T-helper 9 cell (primary cell): ENCODE data around the gene TP63.
"Not testable (repeated sequence)": the region's sequence is repeated elsewhere in the genome, so short reads cannot be mapped to it uniquely, and the experiment has no call there.

Experiments used
- DNase-seq: peaks from one replicate; pipeline ENCODE4 v3.0.0-alpha.2; 2020

Gene TP63

DNA sequence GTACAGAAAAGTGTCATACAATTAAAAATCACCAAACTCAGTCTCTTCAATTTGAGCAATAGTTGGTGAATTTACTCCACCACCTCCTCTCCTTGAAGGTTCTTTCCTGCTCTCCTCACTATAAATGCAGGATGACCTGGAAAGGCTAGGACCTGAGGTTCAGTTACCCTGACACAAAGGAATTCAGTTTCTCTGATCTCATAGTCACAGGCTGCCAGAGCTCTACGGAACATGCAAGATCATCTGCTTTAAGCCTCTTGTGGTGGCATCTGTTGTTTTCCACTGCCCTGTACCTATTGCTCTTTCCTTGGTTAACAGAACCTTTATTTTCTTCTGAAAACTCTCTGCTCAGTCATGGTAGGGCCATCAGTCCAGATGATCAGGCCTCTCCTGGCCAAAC lies 4.9 kb upstream of the TP63 start:
- DNase-seq: no peak

- DNase-seq: no peak
These were observed 1.3 kb upstream of the TP63 start for GRCh38 chr3:189629803-189630455.

DNA sequence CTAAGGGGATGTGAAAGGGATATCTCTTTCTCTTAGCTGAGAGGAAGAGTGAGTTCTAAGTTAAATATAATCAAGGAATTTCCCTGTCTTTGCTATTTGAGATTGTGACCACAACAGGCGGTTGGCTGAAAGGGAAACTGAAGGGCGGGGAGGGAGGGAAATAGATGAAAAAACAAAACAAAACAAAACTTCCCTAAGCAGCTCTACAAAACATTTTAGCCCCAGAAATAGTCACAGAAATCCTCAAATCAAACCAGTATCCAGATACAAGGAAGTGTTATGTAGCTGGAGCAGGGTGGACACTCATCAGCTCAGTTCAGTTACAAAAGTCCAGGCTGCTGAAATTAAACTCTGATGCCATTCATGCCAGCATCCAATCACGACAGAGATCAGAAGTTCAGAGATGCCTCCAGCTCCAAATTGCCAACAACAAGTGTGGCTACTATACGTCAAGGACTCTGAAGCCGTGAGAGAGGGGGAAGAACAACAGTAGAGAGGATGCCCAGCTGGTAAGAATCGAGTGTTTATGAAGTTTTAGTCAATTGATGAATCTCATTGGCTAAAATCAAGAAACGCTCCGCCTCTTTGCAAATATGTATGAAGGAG lies 319 bp upstream of the TP63 start:
- no peak for DNase-seq

DNA sequence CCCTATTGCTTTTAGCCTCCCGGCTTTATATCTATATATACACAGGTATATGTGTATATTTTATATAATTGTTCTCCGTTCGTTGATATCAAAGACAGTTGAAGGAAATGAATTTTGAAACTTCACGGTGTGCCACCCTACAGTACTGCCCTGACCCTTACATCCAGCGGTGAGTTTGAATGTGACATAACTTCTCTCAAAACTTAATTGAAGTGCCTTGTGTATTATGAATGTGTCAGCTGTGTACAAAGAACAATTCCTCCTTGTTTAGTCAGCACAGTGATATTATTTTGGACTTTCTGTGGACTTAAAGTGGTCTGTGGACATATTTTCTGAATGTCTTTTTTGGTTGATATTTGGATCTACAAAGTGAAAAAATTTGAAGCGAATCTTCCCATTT lies 220 bp downstream of the TP63 start:
- DNase-seq: no peak

DNA sequence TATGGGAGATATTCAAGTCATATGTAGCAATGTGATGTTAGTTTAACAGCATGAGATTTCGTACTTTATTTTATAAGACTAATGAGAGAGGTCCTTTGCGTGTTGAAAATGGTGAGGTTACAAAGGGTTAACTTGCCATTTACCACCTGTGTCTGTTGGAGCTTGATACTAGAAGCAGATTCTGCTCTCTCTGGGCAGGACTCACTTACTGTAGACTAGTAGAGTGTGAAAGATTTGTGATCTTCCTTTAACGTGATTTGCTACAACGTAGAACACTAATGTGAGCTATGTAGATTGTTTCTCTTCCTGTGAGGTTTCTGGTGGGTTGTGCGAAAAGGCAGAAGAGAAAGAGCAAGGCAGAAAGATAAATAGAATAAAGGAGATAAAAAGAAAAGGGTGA lies 1.1 kb downstream of the TP63 start:
- no peak for DNase-seq

- no peak for DNase-seq
These were observed 4.2 kb downstream of the TP63 start for GRCh38 chr3:189635339-189635738.

DNA sequence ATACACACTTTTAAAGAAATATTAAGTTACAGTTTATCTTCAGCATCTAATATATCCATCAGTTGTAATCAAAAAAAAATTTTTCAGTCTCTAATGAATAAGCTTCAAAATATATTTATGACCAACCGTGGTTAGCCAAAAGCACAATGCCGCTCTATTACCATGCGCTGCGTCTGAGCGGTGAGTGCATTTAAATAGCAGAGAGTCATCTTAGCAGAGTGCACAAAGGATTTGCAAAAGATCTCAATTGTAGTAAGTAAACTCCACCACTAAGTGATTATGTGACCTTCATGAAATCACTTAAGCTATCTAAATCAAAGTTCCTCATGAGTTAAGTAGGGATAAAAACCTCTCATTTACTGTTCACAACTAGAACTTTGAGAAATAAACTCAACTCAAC lies 4.9 kb downstream of the TP63 start:
- DNase-seq: no peak

DNA sequence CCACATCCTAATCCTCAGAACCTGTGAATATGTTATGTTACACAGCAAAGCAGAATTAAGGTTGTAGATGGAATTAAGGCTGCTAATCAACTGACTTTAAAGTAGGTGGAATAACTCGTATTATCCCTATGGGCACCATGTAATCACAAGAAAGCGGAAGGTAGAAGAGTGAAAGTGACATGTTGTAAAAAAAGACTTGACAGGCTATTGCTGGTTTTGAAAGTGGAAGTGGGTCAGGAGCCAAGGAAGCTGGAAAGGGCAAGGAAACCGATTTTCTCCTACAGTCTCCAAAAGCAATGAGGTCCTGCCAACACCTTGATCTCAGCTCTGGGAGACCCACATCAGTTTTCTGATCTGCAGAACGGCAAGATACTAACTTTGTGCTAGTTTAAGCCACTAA lies 6.6 kb downstream of the TP63 start:
- no peak for DNase-seq

- DNase-seq: no peak
These were observed 7.3 kb downstream of the TP63 start for GRCh38 chr3:189638276-189639031.

GRCh38 chr3:189641776-189642175 lies 10.6 kb downstream of the TP63 start:
- no peak for DNase-seq

DNA sequence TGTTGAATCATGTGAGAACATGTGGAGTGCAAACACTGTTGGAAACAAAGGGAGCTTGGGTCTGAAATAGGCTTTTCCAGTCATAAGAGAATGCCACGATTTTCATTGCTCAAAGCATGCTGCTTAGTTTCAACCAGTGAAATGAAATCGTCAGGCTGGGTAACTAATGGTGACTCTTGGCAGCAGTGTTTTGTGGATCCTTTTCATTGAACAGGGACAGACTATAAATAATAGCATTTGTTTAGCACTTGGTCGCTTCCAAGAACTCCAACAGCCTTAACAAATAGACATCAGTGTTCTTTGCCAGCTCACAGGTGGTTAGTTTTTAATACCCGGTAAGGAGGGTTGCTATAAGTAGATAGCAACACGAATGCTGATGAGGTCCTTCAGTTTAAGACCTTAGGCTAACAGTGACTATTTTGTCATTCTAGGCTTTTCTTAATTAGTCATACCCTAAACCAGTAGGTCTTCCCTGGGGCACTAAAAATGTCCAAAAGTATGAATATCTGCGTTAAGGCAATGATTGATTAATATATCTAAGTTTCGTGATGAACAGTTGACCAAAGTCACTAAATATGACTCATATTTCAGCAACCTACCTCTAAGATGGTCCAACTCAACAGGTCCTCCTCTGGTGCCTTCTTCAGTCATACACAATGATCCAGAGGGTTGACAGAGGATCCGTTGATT lies 15.8 kb downstream of the TP63 start:
- no peak for DNase-seq

DNA sequence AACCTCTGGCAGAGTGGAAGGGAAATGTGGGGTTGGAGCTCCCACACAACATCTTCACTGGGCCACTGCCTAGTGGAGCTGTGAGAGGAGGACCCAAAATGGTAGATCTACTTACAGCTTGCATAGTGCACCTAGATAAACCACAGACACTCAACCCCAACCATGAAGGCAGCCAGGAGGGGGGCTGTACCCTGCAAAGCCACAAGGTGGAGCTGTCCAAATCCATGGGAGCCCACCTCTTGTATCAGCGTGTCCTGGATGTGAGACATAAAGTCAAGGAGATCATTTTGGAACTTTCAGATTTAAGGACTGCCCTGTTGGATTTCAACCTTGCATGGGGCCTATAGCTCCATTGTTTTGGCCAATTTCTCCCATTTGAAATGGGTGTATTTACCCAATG lies 20.9 kb downstream of the TP63 start:
- DNase-seq: no peak

GRCh38 chr3:189655617-189656016 lies 24.4 kb downstream of the TP63 start:
- no peak for DNase-seq

GRCh38 chr3:189659571-189659970 lies 28.4 kb downstream of the TP63 start:
- no peak for DNase-seq

DNA sequence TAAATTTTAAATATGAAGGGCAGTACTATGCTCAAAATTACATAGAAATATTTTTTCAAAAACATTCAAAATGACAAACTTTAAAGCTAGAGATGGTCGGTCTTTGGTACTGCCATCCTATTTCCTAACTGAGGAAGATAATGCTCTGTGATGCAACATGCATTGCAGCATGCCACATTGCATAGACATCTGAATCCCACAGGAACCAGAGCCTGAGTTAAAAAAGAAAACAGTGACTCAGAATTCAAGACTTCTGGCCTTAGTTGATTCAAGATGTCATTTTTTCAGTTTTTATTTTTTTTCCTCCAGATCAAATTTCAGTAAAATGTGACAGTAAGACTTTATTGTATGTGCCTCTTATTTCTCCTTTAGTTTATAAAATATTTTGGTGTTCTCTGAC lies 33.1 kb downstream of the TP63 start:
- no peak for DNase-seq

- DNase-seq: not testable (repeated sequence)
These were observed 41.2 kb downstream of the TP63 start for GRCh38 chr3:189672346-189672745.

- DNase-seq: no peak
These were observed 42.3 kb downstream of the TP63 start for GRCh38 chr3:189673535-189673934.

GRCh38 chr3:189674249-189674913 lies 43.2 kb downstream of the TP63 start:
- no peak for DNase-seq

DNA sequence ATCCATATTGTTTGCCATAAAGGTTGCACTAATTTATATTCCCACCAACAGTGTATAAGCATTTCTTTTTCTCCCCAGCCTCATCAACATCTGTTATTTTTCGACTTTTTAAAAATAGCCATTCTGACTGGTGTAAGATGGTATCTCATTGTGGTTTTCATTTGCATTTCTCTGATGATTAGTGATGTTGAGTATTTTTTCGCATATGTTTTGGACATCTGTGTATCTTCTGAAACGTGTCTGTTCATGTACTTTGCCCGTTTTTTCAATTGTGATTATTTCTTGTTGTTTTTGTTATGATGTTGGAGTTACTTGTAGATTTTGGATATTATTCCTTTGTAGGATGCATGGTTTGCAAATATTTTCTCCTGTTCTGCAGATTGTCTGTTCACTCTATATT lies 46.5 kb downstream of the TP63 start:
- no peak for DNase-seq

DNA sequence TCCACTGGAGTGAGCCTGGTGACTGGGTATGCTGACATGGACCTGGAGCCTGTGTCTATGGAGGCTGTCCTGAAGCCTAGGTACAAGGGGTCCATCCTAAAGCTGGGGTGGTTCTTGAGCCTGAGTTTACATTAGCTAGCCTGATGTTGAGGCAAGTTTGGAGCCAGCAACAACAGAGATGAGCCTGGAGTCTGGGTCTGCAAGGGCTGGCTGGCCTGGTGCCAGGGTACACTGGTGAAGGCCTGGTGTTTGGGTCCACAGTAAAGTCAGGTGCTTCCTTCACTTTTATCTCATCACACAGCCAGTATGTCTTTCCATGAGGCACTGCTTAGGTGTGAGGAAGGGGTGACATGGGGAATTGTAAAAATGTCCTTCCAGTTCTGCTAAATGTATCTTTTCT lies 49.5 kb downstream of the TP63 start:
- no peak for DNase-seq

DNA sequence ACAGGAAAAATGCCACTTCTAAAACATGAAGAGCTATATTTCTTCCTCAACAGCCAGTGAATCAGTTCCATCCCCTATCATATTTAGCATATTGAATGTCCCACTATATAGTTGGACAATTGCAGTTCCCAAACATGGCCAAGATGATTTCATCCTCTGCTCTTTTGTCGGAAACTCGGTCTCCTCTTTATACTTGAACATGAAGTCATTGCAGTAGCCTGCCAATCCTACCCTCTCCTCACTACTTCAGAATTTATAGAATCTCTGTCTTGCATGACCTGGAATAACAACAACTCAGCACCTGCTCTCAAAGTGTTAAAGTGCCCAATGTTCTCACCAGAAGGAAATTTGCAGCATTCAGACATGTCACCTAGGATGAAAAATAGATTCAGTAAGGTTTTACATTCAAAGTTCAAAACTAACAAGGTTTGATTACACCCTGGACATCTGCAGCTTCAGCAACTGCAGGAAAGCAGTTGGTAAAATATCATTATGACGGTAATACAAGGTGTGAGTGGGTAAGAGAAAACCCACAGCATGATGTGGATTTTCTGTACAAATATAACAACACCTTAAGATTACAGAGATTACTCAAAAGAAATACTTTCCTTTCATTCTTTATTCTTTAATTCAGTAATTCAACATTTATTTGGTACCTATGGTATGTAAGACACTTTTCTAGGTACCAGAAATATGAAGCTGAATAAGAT lies 52.5 kb downstream of the TP63 start:
- DNase-seq: no peak

GRCh38 chr3:189684317-189684716 lies 53.1 kb downstream of the TP63 start:
- no peak for DNase-seq
